Choroid plexus epithelial cell (primary cell): ENCODE measurements around the gene RAP2C.
A peak's percentile ranks its signal among the peaks of the same experiment; 100 is the strongest.

Experiments used
- DNase-seq: peaks from one replicate; pipeline ENCODE4 v3.0.0-alpha.2; 2010; ENCODE audit warnings: low read depth
- H3K4me3 ChIP-seq: 2 replicates; pipeline ENCODE4 v1.5.1; 2011; ENCODE audit warnings: low read depth, mild to moderate bottlenecking, control low read depth, low read length, moderate library complexity
- TF ChIP-seq, protein P1 (sequence below): conservative IDR thresholded peaks from 2 replicates; pipeline ENCODE4 v1.5.1; 2011; ENCODE audit warnings: low read depth, mild to moderate bottlenecking, control low read depth, inconsistent platforms, low read length, moderate library complexity

RAP2C gene

GRCh38 chrX:132219343-132219768 lies at the start of gene RAP2C:
TSS of gene RAP2C (minus strand) at chrX:132219447. CDS start at chrX:132217268, 2,179 bp downstream.
- TF ChIP-seq, protein P1, sequence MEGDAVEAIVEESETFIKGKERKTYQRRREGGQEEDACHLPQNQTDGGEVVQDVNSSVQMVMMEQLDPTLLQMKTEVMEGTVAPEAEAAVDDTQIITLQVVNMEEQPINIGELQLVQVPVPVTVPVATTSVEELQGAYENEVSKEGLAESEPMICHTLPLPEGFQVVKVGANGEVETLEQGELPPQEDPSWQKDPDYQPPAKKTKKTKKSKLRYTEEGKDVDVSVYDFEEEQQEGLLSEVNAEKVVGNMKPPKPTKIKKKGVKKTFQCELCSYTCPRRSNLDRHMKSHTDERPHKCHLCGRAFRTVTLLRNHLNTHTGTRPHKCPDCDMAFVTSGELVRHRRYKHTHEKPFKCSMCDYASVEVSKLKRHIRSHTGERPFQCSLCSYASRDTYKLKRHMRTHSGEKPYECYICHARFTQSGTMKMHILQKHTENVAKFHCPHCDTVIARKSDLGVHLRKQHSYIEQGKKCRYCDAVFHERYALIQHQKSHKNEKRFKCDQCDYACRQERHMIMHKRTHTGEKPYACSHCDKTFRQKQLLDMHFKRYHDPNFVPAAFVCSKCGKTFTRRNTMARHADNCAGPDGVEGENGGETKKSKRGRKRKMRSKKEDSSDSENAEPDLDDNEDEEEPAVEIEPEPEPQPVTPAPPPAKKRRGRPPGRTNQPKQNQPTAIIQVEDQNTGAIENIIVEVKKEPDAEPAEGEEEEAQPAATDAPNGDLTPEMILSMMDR, result peak; percentile 75
- peak within 1 kb of the TSS; percentile 70 for H3K4me3 ChIP-seq
- DNase-seq, result peak; percentile 70

- TF ChIP-seq, protein P1, result no peak
- DNase-seq, result no peak
- no peak overlapping the region for H3K4me3 ChIP-seq
Measured at GRCh38 chrX:132267392-132267791, 48.1 kb upstream of the RAP2C start.

DNA sequence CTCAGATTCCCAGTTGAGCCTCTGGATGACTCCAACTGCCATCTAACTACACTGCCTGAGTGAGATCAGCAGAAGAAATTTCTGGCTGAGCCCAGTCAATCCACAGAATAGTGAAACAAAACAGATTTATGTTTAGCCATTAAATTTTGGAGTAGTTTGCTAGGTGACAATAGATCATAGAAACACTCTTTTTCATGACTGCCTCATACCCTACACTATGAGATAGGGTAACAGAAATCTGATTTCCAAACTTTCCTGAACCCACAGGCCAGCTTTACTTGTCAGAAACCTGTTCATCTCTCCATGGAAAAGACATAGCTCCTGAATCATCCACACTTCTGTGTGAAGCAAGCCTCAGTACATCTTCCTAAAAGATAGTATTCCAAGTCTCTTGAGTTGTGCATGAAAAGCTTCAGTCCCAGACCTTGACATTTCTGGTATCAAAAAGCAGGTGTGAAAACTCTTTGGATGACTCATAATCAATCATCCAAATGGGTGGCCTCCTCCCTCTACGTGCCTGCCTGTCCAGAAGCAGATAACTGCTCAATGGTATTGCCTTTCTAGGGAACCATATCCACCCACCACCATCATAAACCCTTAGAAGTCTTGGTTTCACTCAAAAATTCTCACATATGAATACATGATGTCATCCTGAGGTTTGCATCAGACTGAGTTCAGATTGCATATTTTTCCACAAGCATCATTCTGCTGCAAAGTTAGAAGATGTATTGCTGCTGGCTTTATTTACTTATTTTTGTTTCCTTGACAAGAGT lies 47.5 kb upstream of the RAP2C start:
- TF ChIP-seq, protein P1, result no peak
- DNase-seq, result peak; percentile 36
- H3K4me3 ChIP-seq, result no peak overlapping the region

GRCh38 chrX:132263127-132263526 lies 43.9 kb upstream of the RAP2C start:
- DNase-seq, result no peak
- no peak overlapping the region for H3K4me3 ChIP-seq
- TF ChIP-seq, protein P1, result no peak

DNA sequence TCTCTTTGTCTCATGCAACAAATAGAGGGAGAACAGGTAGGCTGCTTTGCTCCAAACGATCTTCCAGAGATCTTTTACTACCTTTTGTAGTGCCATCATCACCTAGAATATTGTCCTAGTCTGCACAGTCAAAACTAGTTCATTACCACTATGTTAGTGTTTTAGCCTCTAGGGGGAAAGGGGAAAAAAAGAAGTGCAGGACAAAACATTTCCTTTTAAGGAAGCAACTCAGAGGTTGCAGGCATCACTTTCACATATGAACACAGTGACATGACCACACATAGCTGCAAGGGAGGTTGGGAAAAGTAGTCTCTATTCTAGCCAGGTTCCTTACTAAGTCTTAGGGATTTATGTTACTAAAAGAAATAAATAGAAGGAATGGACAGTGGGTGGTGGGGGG lies 39.3 kb upstream of the RAP2C start:
- DNase-seq, result no peak
- TF ChIP-seq, protein P1, result no peak
- no peak overlapping the region for H3K4me3 ChIP-seq

DNA sequence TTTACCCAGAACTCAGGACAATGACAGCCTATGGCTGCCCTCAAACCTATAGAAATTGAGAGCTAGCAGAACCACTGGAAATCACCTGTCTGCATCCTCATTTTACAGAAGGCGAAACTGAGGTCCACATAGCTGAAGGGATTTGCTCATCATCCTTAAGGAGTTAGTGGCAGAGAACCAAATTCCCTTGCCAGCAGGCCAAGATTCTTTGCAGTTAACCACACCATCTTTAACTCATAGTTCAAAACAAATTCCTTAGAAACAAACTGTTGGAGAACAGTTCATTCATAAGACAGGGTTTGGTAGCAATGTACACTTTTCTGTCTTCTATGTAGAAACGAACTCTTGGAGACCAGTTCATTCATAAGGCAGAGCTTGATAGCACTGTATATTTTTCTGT lies 37.9 kb upstream of the RAP2C start:
- no peak overlapping the region for H3K4me3 ChIP-seq
- TF ChIP-seq, protein P1, result no peak
- peak; percentile 3 for DNase-seq

DNA sequence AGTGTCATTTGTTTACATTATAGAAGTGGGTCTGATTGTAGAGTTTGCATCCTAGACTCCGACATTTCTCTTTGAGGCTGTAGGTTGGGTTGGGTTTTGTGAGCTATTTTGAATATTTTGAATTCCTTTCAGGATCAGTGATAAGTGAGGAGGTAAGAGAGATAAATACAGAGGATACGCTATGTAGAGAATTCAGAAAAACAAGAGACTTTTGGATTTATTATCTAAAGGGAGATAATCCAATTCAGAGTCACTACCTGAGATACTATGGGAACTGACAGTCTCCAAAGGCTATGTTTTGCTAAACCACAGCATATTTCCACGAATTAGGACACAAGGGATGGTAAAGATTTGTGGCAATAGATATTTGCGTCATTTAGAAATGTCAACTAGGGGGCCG lies 16.9 kb upstream of the RAP2C start:
- no peak for DNase-seq
- TF ChIP-seq, protein P1, result no peak
- no peak overlapping the region for H3K4me3 ChIP-seq
